Mesothelial cell of epicardium (in vitro differentiated cells): ENCODE results near the gene FAT1. TPM values are rescaled to one million over a fixed set of nuclear protein-coding genes. Genes with fewer than 3 reads are reported as not detected.

Source experiments
- DNase-seq, 2 experiments: peaks; one replicate each; pipeline ENCODE4 v3.0.0; 2021; ENCODE audit warnings: low spot score in 2 of 2; ENCODE audit not compliant: unreplicated experiment in 2 of 2
- H3K27ac Mint-ChIP-seq: 2 replicates; pipeline ENCODE4 v1.8.0; 2021; ENCODE audit warnings: mixed read lengths
- H3K27me3 Mint-ChIP-seq: 2 replicates; pipeline ENCODE4 v1.8.0; 2021; ENCODE audit warnings: low read depth, mixed read lengths
- H3K36me3 Mint-ChIP-seq: 2 replicates; pipeline ENCODE4 v1.8.0; 2021; ENCODE audit warnings: mixed read lengths
- H3K4me1 Mint-ChIP-seq: 2 replicates; pipeline ENCODE4 v1.8.0; 2021; ENCODE audit warnings: mixed read lengths
- H3K4me3 Mint-ChIP-seq: 2 replicates; pipeline ENCODE4 v1.8.0; 2021; ENCODE audit warnings: mild to moderate bottlenecking, moderate library complexity, mixed read lengths
- H3K9me3 Mint-ChIP-seq: 2 replicates; pipeline ENCODE4 v1.8.0; 2021; ENCODE audit warnings: mixed read lengths
- CTCF ChIP-seq: fragments of 200-600 bp; sonication (generic); IDR thresholded peaks from one replicate; pipeline ENCODE4 v1.5.0; 2021; ENCODE audit warnings: antibody characterized with exemption; ENCODE audit not compliant: unreplicated experiment
- total RNA-seq: library from RNA; stranded (reverse); gene quantifications from 3 replicates; pipeline ENCODE4 v1.2.1, GENCODE V29; 2021

Gene FAT1, protein sequence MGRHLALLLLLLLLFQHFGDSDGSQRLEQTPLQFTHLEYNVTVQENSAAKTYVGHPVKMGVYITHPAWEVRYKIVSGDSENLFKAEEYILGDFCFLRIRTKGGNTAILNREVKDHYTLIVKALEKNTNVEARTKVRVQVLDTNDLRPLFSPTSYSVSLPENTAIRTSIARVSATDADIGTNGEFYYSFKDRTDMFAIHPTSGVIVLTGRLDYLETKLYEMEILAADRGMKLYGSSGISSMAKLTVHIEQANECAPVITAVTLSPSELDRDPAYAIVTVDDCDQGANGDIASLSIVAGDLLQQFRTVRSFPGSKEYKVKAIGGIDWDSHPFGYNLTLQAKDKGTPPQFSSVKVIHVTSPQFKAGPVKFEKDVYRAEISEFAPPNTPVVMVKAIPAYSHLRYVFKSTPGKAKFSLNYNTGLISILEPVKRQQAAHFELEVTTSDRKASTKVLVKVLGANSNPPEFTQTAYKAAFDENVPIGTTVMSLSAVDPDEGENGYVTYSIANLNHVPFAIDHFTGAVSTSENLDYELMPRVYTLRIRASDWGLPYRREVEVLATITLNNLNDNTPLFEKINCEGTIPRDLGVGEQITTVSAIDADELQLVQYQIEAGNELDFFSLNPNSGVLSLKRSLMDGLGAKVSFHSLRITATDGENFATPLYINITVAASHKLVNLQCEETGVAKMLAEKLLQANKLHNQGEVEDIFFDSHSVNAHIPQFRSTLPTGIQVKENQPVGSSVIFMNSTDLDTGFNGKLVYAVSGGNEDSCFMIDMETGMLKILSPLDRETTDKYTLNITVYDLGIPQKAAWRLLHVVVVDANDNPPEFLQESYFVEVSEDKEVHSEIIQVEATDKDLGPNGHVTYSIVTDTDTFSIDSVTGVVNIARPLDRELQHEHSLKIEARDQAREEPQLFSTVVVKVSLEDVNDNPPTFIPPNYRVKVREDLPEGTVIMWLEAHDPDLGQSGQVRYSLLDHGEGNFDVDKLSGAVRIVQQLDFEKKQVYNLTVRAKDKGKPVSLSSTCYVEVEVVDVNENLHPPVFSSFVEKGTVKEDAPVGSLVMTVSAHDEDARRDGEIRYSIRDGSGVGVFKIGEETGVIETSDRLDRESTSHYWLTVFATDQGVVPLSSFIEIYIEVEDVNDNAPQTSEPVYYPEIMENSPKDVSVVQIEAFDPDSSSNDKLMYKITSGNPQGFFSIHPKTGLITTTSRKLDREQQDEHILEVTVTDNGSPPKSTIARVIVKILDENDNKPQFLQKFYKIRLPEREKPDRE (N-terminal part only)
- total RNA-seq: 211 to 224 TPM (median 224 TPM) in 3 replicates

DNA sequence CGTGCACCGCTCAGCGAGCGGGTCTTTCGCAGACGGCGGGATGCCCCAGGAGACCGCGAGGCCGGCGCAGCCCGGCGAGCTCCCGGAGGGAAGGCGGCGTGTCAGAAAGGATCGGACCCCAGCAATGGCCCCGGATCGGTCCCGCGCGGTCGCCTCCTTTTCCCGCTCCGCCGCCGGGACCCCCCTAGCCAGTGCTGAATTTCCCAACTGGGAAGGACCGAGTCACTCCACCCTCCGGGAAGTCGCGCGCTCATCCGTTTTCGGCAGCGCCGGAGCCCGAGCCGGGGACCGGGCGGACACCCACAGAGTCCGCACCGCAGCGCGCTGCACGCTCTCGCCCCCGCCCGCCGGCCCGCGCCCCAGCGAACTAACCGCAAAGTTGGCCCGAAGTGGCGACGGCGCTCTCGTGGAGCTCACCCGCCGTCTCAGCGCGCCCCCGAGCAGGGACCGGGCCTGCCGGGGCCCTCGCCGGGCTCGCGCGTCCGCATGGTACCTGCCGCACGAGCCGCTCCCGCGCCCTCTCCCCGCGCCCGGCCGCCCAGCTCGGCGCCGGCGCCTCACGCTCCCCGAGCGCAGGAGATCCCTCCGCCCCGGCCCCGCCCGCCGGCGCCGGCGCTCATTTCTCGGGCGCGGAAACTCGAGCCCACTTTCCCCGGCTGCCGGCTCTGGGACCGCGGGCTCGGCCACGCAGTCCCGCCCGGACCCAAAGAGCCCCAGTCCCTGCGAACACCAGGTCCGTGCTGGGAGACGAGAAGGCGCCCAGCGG, at the start of gene FAT1:
Gene FAT1, minus strand, starts transcription at position 565 of the 766 bp plus-strand sequence. CDS start 14,029 bp downstream, outside the sequence.
- no peak for TF ChIP-seq CTCF
- Mint-ChIP-seq H3K36me3 (no peaks in the 10 kb centered on the region), H3K4me3 (peak within 1 kb of the TSS; percentile 98), H3K4me1 (peaks cover 29% of the 10 kb centered on the region), H3K27ac (peak within 1 kb of the TSS; percentile 98), H3K9me3 (no peaks in the 10 kb centered on the region), H3K27me3 (no peaks in the 10 kb centered on the region)
- peak; percentile 70 to 81 for DNase-seq

- no peak for DNase-seq
- Mint-ChIP-seq H3K9me3 (peaks cover 4% of the 10 kb centered on the region), H3K27me3 (peaks cover 4% of the 10 kb centered on the region), H3K27ac (no peak overlapping the region), H3K36me3 (no peaks in the 10 kb centered on the region), H3K4me1 (peaks cover 6% of the 10 kb centered on the region), H3K4me3 (no peak overlapping the region)
- no peak for TF ChIP-seq CTCF
These were observed 49.4 kb upstream of the FAT1 start for GRCh38 chr4:186772936-186773487.

GRCh38 chr4:186771624-186772023, 48.0 kb upstream of the FAT1 start:
- no peak for DNase-seq
- H3K4me3 Mint-ChIP-seq: no peak overlapping the region
- peaks cover 4% of the 10 kb centered on the region for H3K9me3 Mint-ChIP-seq
- peaks cover 6% of the 10 kb centered on the region for H3K4me1 Mint-ChIP-seq
- peaks cover 4% of the 10 kb centered on the region for H3K27me3 Mint-ChIP-seq
- no peak for TF ChIP-seq CTCF
- H3K27ac Mint-ChIP-seq: no peak overlapping the region
- H3K36me3 Mint-ChIP-seq: no peaks in the 10 kb centered on the region

DNA sequence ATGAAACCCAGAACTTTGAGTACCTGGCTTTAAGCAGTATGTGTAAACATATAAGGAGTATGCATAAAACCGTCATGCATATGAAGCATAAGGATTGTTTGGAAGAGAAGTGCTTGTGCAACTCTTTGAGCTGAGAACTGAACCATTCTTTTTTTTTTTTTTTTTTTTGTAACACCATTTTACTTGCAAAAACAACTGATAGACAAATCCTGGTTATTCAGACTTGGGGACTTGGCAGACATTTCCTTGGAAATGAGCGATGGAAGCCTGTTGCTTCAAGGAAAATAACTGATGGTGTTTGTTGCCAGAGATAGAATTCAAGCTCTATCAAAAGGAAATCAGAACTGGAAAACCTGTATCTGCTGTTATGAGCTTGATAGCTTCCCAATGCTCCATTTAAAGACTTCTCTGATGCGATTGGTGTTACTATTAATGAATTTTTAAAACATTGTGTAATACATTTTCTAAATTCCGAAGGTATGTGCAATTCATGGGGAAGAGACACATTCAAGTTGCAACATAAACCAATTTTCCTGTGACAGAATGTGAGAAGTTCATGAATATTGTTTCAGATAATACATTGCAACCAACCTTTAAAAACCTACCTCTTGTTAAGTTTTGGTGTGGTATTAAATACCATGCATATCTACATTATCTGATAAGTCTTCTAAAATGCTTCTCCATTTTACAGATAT, 47.0 kb upstream of the FAT1 start:
- peaks cover 4% of the 10 kb centered on the region for H3K9me3 Mint-ChIP-seq
- H3K36me3 Mint-ChIP-seq: no peaks in the 10 kb centered on the region
- DNase-seq: no peak
- no peak overlapping the region for H3K27ac Mint-ChIP-seq
- H3K4me3 Mint-ChIP-seq: no peak overlapping the region
- no peak for TF ChIP-seq CTCF
- peaks cover 4% of the 10 kb centered on the region for H3K27me3 Mint-ChIP-seq
- peaks cover 9% of the 10 kb centered on the region for H3K4me1 Mint-ChIP-seq
